GM21515 (cell line): ENCODE results near the gene ARID3A.
"Not testable (repeated sequence)": the region's sequence is repeated elsewhere in the genome, so short reads cannot be mapped to it uniquely, and the experiment has no call there.

Experiments
- ATAC-seq: cut with Tn5 transposase; IDR thresholded peaks from one replicate; pipeline ENCODE4 v1.9.1; 2021; ENCODE audit not compliant: unreplicated experiment

Gene ARID3A

GRCh38 chr19:891421-892200 lies 34.2 kb upstream of the ARID3A start:
- not testable (repeated sequence) for ATAC-seq

DNA sequence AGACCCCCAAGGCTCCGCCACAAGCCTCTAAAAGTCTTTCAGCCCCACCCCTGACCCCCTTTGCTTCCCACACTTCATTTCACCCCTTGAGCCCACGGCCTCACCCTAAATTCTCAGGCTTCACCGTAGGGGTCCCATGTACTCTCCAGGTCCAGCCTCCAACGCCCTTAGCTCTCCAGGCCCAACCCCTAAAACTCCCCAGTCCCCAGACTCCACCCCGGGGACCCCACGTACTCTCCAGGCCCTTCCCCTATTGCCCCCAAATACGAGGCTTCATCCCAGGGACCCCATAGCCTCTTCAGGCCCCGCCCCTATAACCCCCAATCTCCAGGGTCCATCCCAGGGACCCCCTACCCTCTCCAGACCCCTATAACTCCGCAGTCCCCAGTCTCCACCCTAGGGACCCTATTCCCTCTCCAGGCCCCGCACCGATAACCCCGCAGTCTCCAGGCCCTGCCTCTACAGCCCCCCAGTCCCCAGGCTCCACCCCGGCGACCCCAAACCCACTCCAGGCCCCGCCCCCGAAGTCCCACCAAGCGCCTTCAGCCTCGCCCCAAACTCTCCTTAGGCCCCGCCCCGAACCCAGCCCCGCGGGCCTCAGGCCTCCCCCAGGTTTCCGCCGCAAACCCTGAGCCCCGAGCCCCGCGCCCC lies 33.5 kb upstream of the ARID3A start:
- ATAC-seq = peak; percentile 4

GRCh38 chr19:892894-893689 lies 32.7 kb upstream of the ARID3A start, which contains the start of the genes MED16 and RNU6-9:
Gene MED16 (minus strand): TSS chr19:893187. CDS start chr19:891131, 2,056 bp downstream.
Gene RNU6-9 (plus strand): TSS chr19:893484.
- peak; percentile 74 for ATAC-seq

GRCh38 chr19:896434-896833 lies 29.4 kb upstream of the ARID3A start:
- no peak for ATAC-seq

DNA sequence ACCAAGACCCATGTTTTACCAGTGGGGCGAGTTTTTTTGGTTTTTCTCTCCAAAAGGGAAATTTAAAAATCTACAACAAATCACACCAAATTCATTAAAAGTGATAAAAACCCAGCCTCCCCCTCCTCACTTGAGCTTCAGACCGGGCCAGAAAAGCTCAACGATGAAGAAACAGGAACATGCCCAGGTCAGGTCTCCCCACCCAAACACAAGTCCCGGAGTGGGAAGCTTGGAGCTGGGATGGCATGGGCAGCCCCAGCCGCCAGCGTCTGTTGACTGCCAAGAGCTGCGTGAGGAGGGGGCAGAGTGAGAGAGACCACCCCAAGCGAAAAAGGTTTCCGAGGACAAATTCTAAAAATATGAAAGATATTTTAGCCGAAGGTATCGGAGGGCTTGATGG lies 28.8 kb upstream of the ARID3A start:
- no peak for ATAC-seq

GRCh38 chr19:897442-898039 lies 28.3 kb upstream of the ARID3A start:
- ATAC-seq = no peak

DNA sequence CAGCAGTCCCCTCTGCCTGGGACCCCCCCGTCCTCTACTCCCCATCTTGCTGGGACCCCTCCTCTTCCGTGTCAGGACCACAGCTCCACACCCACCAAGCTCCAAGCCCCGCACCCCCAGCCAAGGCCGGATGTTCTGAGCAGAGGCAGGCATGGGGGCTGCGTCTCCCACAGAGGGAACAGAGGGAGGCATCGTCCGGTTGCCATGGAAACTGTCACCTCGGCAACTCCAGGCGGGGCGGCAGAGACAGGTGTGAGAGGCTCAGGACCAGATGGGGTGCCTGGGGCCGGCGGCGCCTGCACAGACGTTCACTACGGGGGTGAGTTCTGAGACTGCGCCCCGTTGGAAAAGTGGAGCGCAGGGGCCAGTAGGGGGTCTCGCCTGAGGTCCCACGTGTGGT lies 27.2 kb upstream of the ARID3A start:
- no peak for ATAC-seq

GRCh38 chr19:899336-900042 lies 26.3 kb upstream of the ARID3A start:
- no peak for ATAC-seq

DNA sequence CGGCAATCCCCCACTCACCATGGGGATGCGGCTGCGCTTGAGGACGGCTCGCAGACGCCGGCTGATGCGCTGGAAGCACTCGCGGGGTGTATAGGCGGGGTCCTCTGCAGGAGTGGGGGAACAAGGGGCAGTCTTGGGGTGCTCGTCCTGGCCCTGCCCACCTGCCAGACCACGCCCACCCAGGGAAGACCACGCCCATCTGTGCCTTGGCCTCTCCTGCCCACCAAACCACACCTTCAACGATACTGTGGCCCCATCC lies 25.9 kb upstream of the ARID3A start:
- ATAC-seq = no peak

DNA sequence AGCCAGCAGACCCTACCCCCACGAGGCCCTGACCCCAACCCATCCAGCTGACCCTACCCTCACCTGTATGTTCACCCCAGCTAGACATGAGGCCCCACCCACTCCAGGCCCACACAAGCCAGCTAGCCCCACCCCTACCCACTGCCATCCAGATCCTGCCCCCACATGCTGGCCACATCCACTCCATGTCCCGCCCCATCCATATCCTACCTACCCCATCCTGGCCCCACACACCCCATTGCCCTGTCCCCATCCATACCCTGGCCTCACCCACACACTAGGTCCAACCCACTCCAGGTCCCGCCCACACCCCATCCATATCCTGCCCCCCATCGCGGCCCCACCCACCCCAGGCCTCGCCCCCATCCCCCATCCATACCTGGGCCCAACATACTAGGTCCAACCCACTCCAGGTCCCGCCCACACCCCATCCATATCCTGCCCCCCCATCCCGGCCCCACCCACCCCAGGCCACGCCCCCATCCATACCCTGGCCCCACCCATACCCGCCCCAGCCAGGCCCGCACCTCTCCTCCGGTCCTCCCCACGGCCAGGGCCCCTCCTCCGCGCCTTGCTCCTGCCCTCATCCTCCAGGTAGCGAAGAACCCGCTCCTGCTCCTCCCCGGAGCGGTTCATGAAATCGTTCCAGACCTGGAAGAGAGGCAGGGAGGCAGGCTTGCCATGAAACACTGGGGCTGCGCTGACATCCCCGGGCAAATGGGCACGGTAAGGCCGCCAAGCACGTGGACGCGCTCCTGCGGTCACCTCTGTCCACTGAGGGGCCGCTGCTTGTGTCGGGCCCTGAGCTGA lies 25.3 kb upstream of the ARID3A start:
- ATAC-seq = no peak

DNA sequence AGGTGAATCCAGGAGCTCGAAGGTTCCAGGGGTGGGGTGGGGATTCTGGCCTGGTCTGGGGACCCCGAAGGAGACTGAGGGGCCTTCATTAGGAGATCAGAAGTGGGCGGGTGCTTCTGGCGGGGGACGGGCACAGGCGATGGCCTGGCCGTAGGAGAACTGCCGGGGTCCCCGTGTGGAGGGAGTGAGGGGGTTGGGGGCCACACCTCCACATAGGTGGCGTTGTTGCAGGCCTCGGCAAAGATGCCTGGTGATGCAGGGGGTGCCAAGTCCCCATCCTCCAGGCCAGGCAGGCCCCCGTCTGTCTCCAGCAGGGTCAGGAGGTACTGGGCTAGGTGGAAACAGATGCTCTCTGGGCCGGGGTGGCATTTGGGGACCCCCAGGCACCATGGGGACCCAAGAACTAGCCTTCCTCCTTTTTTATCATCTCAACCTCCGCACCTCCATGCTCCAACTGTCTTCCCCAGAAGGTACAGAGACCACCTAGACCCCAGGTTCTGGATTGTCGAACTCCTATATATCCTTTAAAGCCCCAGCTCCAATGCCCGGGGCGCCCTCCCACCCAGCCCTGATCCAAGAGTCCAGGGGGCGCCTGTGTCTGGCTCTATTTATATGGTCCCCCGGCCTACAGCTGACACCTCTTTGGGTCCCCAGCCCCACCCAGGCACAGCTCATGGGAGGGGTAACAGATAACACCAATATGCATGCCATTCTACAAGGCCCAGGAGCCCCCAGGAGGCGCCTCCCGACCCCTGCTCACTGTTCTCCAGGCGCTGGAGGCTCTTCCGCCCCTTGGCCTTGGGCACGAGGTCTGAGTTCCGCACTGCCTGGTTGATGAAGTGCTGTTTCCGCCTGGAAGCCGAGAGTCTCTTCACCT lies 24.4 kb upstream of the ARID3A start:
- no peak for ATAC-seq

DNA sequence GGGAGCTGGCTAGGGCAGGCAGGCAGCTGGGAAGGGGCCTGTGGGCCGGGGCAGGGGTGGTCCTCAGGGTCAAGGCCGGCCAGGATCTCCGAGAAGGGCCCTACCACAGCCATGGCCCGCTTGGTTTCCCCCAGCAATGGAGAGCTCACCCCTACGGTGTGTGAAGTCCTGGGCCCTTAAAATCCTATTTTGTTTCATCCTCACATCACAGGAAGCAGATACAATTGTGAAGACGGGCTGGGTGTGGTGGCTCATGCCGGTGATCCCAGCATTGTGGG lies 23.8 kb upstream of the ARID3A start:
- ATAC-seq = no peak

DNA sequence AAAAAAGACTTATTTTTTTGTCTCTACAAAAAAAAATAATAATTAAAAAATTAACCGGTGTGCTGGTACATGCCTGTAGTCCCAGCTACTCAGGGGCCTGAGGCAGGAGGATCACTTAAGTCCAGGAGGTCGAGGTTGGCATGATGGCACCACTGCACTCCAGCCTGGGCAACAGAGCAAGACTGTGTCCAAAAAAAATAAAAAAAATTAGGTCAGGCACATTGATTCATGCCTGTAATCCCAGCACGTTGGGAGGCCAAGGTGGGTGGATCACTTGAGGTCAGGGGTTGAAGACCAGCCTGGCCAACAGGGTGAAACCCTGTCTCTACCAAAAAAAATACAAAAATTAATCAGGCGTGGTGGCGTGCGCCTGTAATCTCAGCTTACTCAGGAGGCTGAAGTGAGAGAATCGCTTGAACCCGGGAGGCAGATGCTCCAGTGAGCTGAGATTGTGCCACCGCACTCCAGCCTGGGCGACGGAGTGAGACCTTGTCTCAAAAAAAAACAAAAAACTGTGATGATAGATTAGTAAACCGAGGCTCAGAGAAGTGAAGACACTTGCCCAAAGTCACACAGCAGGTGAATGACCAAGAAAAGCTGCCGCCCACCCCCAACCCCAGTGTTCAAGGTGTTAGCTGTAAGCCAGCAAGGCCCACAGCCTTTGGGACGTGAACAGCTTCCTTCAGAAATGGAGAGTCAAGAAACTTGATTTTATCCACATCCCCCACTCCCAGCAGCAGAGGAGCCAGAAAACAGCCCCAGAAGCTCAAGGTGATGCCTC lies 23.2 kb upstream of the ARID3A start:
- no peak for ATAC-seq

DNA sequence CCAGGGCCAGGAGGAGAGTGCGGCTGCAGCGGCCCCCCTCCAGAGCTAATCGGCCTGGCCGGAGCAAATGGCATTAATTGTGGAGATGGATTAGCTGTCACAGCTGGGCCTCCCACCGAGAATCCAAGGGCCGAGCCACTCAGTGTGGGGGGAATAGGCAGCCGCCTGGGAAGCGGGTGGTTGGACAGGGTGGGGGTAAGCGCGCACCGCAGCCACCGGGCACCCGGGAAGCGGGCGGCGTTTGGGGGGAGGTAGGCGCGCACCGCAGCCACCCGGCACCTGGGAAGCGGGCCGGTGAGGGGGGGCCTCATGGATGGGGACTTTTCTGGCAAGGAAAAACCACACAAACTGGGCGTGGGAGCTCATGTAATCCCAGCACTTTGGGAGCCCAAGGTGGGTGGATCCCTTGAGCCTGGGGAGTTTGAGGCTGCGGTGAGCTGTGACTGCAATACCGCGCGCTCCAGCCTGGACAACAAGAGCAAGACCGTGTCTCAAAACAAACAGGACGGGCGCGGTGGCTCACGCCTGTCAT lies 22.5 kb upstream of the ARID3A start:
- no peak for ATAC-seq

GRCh38 chr19:904545-904944 lies 21.3 kb upstream of the ARID3A start:
- no peak for ATAC-seq

DNA sequence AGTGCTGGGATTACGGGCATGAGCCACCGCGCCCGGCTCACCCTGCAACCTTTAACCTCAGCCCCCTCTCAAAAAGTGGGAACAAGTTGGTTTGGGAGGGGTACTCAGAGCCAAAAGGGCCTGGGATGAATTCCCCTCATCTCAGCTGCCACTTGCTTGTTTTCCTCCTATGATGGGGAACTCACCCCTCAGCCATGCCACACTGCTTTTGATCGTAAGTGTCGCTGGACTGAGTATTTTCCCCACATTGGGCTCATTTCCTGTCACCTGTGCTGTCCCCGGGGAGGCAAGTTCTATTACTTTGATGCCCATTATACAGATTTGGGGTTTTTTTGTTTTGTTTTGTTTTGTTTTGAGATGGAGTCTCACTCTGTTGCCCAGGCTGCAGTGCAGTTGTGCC lies 19.4 kb upstream of the ARID3A start:
- ATAC-seq = no peak

GRCh38 chr19:907183-907853 lies 18.5 kb upstream of the ARID3A start:
- no peak for ATAC-seq
